ENCODE results near the gene IGFBP5.

DNA sequence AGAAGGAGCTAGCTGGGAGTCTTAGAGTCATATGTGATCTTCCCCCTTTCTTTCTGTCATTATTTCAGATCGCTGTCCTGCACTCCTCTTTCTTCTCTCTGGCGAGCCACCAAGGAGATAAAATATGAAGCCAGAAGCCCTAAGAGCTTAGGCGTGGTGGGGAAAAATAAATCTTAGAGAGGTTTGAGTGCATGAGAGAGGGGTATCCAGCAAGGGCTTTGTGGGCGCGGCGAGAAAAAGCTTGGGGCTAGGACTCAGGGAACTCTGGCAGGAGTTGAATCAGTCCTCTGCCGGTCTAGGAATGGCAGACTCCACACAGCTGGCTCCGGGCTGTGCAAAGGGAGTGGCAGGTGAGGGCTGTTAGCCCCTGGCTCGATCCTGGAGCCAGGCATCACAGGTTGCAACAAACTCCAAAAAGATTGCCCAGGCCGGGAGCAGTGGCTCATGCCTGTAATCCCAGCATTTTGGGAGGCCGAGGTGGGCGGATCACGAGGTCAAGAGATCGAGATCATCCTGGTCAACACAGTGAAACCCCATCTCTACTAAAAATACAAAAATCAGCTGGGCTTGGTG, 20.1 kb upstream of the IGFBP5 start:
- TF ChIP-seq, protein P1, sequence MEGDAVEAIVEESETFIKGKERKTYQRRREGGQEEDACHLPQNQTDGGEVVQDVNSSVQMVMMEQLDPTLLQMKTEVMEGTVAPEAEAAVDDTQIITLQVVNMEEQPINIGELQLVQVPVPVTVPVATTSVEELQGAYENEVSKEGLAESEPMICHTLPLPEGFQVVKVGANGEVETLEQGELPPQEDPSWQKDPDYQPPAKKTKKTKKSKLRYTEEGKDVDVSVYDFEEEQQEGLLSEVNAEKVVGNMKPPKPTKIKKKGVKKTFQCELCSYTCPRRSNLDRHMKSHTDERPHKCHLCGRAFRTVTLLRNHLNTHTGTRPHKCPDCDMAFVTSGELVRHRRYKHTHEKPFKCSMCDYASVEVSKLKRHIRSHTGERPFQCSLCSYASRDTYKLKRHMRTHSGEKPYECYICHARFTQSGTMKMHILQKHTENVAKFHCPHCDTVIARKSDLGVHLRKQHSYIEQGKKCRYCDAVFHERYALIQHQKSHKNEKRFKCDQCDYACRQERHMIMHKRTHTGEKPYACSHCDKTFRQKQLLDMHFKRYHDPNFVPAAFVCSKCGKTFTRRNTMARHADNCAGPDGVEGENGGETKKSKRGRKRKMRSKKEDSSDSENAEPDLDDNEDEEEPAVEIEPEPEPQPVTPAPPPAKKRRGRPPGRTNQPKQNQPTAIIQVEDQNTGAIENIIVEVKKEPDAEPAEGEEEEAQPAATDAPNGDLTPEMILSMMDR (IDR thresholded peaks at IDR 0.05): no peak
- no peak for TF ChIP-seq POLR2AphosphoS5 (IDR thresholded peaks at IDR 0.05)
- no peak for TF ChIP-seq POLR2A (IDR thresholded peaks at IDR 0.05)

Data from breast epithelium (tissue), 3 donors.